Immature natural killer cell (primary cell): Measurements from ENCODE around the gene MAEL. TPM values are rescaled to one million over a fixed set of nuclear protein-coding genes. Genes with fewer than 3 reads are reported as not detected.

Experiments used
- DNase-seq, 3 donors: peaks; one replicate each; pipeline ENCODE4 v3.0.0; 2022; ENCODE audit warnings: mixed read lengths in 1 of 3
- H3K27ac Mint-ChIP-seq, 6 donors: one replicate each; pipeline ENCODE4 v1.8.0; 2020; ENCODE audit warnings: mixed read lengths in 6 of 6, mild to moderate bottlenecking in 5 of 6, inconsistent platforms in 4 of 6, moderate library complexity in 3 of 6
- H3K27me3 Mint-ChIP-seq, 3 donors: one replicate each; pipeline ENCODE4 v1.8.0; 2020 to 2021; ENCODE audit warnings: low read depth in 3 of 3, mild to moderate bottlenecking in 3 of 3, mixed read lengths in 3 of 3, moderate library complexity in 3 of 3, inconsistent platforms in 1 of 3
- H3K36me3 Mint-ChIP-seq, 3 donors: one replicate each; pipeline ENCODE4 v1.8.0; 2020; ENCODE audit warnings: mixed read lengths in 3 of 3, inconsistent platforms in 2 of 3, mild to moderate bottlenecking in 2 of 3
- H3K4me1 Mint-ChIP-seq, 2 donors: one replicate each; pipeline ENCODE4 v1.8.0; 2020; ENCODE audit warnings: inconsistent platforms in 2 of 2, mild to moderate bottlenecking in 2 of 2, mixed read lengths in 2 of 2, moderate library complexity in 1 of 2
- H3K4me3 Mint-ChIP-seq, 5 donors: one replicate each; pipeline ENCODE4 v1.8.0; 2020; ENCODE audit warnings: mild to moderate bottlenecking in 5 of 5, mixed read lengths in 5 of 5, inconsistent platforms in 3 of 5, moderate library complexity in 3 of 5
- H3K9me3 Mint-ChIP-seq, 6 donors: one replicate each; pipeline ENCODE4 v1.8.0; 2020; ENCODE audit warnings: mild to moderate bottlenecking in 6 of 6, mixed read lengths in 6 of 6, inconsistent platforms in 4 of 6, moderate library complexity in 3 of 6
- polyA plus RNA-seq, 3 donors: library from polyadenylated mRNA; unstranded; fragments of 300-500 nt; fragmentation: Illumina TruSeq; gene quantifications; one replicate each; pipeline ENCODE4 v1.2.3, GENCODE V29; 2021

MAEL gene
- polyA plus RNA-seq, 3 donors from 2014 or later: not detected

DNA sequence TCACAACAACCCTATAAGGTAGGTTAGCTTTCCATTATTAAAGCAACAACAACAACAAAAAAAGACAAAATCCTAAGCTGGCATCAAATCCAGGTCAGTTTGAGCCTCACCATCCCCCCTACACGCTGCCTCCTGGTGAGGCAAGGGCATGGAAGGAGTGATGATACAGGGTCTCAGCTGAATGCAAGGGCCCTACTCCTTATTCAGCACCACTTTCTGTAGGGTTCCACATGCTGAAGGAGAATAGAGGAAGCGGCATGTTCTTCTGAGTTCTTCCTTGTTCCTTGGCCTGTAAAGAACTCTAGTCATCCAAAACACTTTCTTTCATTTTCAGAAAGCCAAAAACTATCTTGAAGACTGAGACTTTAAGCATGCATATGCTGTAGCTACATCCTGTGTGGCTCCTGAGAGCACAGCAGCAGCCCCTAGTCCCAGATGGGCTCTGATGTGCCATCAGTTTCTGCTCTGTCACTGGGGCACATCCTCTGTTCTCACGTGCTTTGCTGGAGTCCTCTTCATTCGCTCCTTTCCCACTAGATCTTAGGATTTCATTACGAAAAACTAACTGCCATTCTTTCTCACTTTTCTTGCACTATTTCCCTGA lies 19.9 kb upstream of the MAEL start:
- no peaks in the 10 kb centered on the region for H3K36me3 Mint-ChIP-seq
- peaks cover 3 to 4% of the 10 kb centered on the region in 2 donors for H3K4me1 Mint-ChIP-seq
- no peak for DNase-seq
- H3K27me3 Mint-ChIP-seq: peaks cover 0 to 28% (median 5%) of the 10 kb centered on the region in 3 donors
- no peak overlapping the region for H3K27ac Mint-ChIP-seq
- H3K4me3 Mint-ChIP-seq: no peak overlapping the region
- no peaks in the 10 kb centered on the region for H3K9me3 Mint-ChIP-seq

DNA sequence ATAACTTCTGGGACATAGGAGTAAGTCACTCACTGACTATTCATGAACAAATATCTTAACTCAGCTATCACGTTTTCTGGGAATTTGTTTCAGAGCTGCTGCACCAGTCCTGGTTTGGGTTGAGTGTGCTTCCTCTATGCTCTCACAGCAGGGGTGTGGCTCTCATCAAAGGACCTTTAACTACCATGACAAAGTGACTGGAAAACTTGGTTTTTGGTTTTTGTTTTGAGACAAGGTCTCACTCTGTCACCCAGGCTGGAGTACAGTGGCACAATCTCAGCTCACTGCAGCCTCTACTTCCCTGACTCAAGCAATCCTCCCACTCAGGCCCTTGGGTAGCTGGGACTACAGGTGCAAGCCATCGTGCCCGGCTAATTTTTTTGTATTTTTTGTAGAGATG lies 17.8 kb upstream of the MAEL start:
- Mint-ChIP-seq H3K27ac (no peak overlapping the region), H3K27me3 (peaks cover 5 to 34% (median 10%) of the 10 kb centered on the region in 3 donors), H3K4me1 (peaks cover 14 to 21% of the 10 kb centered on the region in 2 donors), H3K36me3 (no peaks in the 10 kb centered on the region), H3K9me3 (no peaks in the 10 kb centered on the region), H3K4me3 (no peak overlapping the region)
- no peak for DNase-seq

DNA sequence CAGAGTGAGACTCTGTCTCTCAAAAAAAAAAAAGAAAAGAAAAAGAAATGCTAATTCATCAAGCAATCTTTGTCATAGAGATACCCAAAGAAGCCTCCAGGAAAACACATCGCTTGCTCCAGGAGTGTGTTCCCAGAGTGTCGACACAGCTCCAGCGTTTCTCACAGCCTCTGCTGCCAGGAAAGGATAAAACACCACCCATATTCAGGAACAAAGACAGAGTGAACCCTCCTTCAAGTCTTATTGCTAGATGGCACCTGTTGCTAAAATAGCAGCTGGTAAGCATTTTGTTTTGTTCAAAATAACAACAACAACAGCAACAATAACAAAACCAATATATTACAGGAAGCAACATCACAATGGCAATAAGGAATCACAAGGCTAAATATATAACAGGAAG lies 16.9 kb upstream of the MAEL start:
- Mint-ChIP-seq H3K36me3 (no peaks in the 10 kb centered on the region), H3K4me3 (no peak overlapping the region), H3K27me3 (peaks cover 5 to 34% (median 7%) of the 10 kb centered on the region in 3 donors), H3K27ac (no peak overlapping the region), H3K9me3 (no peaks in the 10 kb centered on the region), H3K4me1 (peaks cover 17 to 30% of the 10 kb centered on the region in 2 donors)
- no peak for DNase-seq

DNA sequence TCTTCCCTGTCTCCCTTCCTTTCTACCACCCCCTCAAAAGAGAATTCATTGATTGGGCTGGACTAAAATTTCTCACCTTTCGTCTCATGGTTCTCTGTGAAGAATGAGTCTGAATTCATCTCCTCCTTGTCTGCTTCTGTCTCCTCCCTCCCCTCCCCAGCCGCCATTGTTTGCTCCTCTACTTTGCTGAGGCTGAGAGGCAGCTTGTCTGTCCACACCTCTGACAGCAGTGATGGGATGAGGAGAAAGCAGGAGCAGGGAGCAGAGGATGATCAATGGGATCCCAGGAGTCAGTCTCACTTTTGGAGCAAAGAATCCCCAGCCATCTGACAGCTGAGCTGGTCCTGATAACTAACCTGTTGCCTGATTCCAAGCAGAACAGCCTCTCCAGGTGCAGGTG lies 16.3 kb upstream of the MAEL start:
- H3K4me1 Mint-ChIP-seq: peaks cover 17 to 31% of the 10 kb centered on the region in 2 donors
- peaks cover 5 to 35% (median 6%) of the 10 kb centered on the region in 3 donors for H3K27me3 Mint-ChIP-seq
- H3K36me3 Mint-ChIP-seq: no peaks in the 10 kb centered on the region
- H3K9me3 Mint-ChIP-seq: no peaks in the 10 kb centered on the region
- no peak overlapping the region for H3K4me3 Mint-ChIP-seq
- no peak for DNase-seq
- no peak overlapping the region for H3K27ac Mint-ChIP-seq

DNA sequence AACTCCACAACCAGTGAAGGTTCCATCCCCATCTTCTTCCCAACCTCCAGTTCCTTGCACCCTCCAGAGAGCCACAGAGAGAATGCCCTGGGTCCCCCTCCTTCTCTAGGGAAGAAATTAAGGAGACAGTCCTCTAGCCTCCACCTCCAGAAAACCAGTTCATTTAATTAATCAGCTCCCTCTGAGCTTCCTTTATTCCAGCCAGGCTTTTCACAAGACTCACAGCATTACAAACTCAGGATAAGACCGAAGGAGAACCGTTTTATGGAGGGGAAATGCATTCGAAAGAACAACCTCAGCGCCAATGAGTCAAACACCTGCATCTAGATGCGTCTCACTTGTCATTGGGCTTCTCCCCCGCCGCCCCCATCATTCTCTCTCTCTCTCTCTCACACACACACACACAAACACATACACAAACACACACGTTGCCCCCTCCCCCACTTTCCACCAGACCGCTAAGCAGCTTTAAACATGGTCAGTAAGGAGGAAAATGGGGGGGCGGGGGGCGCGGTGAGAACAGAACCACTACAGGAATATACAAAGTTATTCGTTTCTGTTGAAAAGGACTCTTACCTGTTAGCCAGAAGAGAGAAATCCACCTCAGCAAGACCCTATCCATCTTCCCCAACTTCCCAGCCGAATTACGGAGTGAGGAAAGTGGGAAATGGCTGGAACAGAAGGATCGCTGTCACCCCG lies 14.3 kb upstream of the MAEL start:
- Mint-ChIP-seq H3K4me3 (peak overlapping the region; percentile 84 to 93 (median 86)), H3K27ac (peak overlapping the region in 5 of 6 donors; percentile 32 to 89 (median 67)), H3K36me3 (no peaks in the 10 kb centered on the region), H3K9me3 (no peaks in the 10 kb centered on the region), H3K4me1 (peaks cover 17 to 31% of the 10 kb centered on the region in 2 donors), H3K27me3 (peaks cover 5 to 30% (median 5%) of the 10 kb centered on the region in 3 donors)
- peak in 1 of 3 donors; percentile 14 for DNase-seq

DNA sequence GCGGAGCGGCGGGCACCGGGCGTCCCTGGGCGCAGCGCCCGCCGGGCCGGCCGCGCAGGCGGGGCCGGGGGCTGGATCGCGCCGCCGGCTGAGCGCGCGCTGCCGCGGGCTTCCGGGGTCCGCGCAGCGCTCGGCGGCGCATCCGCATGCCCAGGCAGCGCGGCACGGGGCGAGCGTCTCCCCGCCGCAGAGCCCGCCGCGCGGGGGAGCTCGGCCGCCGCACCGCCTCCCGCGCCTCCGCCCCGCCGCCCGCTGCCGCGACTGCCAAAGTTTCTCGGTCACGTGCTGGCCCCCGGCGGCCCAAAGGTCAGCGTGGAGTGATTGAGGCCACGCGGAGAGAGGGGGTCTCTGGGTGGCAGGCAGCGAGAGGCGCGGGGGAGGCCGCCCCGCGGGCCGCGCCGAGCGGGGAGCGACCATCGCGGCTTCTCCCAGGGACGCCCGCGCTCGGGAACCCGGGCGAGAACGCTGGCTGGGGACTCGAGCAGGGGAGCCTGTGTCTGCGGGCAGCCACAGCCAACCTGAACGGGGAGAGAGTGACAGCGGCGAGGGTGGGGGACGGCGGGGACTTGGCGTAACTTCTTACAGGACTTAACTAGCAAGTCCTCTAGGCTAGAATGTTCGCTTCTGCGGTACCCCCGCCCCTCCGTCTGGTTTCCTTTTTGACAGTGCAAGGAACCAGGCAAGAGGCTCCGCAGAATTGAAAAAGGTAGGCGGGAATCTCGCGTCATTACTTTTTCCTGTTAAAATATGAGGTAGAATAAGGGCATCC lies 13.5 kb upstream of the MAEL start, which contains the start of gene ILDR2:
Gene ILDR2, minus strand, starts transcription at position 180 of the 769 bp plus-strand sequence. CDS start 272 bp downstream, outside the sequence.
- no peaks in the 10 kb centered on the region for H3K36me3 Mint-ChIP-seq
- no peaks in the 10 kb centered on the region for H3K9me3 Mint-ChIP-seq
- H3K27me3 Mint-ChIP-seq: peaks cover 5 to 25% (median 5%) of the 10 kb centered on the region in 3 donors
- H3K4me3 Mint-ChIP-seq: peak within 1 kb of the TSS; percentile 84 to 93 (median 86)
- peak within 1 kb of the TSS; percentile 24 to 89 (median 64) for H3K27ac Mint-ChIP-seq
- peak; percentile 60 to 63 (median 62) for DNase-seq
- H3K4me1 Mint-ChIP-seq: peaks cover 17 to 31% of the 10 kb centered on the region in 2 donors

DNA sequence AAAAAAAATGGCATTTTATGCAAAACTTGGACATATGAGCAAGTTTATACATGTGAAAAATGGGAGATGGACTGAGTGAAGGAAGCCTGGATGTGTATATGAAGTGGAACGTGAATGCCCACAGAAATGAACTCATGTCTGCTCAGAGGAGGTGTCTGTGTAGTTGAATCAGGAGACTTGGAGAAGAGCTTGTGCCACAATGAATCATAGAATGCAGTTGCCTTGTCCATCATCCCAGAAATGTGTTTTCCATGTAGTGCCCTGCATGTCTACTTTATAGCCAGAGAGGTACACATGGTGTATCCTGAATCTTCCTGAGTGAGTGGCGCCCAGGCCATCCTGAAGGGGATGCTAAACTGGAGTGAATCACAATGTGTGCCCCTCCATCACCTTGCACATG lies 11.1 kb upstream of the MAEL start:
- DNase-seq: no peak
- Mint-ChIP-seq H3K36me3 (no peaks in the 10 kb centered on the region), H3K27me3 (peaks cover 5 to 16% (median 5%) of the 10 kb centered on the region in 3 donors), H3K27ac (no peak overlapping the region), H3K9me3 (no peaks in the 10 kb centered on the region), H3K4me3 (no peak overlapping the region), H3K4me1 (peaks cover 17 to 31% of the 10 kb centered on the region in 2 donors)

DNA sequence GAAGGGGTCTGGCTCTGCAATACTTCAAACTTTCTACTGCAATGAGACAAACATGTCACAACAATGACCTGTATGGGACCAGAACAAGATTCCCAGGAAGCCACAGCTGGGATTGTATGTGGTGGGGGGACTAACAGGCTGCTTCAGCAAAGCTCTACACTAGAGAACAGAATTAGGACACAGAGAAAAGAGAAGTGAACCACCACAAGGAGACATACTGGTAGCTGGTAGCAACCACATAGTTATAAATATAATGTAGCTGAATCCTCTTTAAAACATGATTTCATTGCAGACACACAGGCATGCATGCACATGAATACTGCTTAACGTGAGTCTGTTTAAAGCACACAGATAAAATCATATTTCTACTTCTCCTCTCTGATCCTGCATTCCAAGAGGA lies 10.3 kb upstream of the MAEL start:
- no peaks in the 10 kb centered on the region for H3K36me3 Mint-ChIP-seq
- peaks cover 5 to 11% (median 5%) of the 10 kb centered on the region in 3 donors for H3K27me3 Mint-ChIP-seq
- H3K27ac Mint-ChIP-seq: no peak overlapping the region
- DNase-seq: no peak
- H3K4me3 Mint-ChIP-seq: no peak overlapping the region
- H3K4me1 Mint-ChIP-seq: peaks cover 17 to 31% of the 10 kb centered on the region in 2 donors
- H3K9me3 Mint-ChIP-seq: no peaks in the 10 kb centered on the region

DNA sequence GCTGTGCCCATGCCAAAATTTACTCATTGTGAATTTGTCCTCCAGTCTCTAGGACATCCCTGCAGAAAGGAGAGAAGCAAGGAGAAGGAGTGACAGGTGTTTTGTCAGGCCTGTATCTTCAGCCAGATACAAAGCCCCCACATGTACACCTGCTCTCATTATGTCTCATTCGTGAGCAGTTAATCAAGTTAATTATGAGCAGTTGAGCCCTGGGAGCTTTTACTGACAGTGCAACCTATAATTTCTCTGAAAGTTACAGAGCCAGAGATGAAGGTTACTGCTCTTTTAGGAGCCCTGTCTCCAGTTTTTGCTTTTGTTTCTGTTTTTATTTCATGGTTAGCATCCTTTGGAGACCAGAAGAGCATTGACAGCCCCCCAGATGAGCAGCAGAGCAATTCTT lies 8.7 kb upstream of the MAEL start:
- peaks cover 8 to 17% of the 10 kb centered on the region in 2 donors for H3K4me1 Mint-ChIP-seq
- H3K27ac Mint-ChIP-seq: no peak overlapping the region
- no peak for DNase-seq
- H3K36me3 Mint-ChIP-seq: no peaks in the 10 kb centered on the region
- peaks cover 0 to 3% (median 2%) of the 10 kb centered on the region in 3 donors for H3K27me3 Mint-ChIP-seq
- no peaks in the 10 kb centered on the region for H3K9me3 Mint-ChIP-seq
- H3K4me3 Mint-ChIP-seq: no peak overlapping the region

DNA sequence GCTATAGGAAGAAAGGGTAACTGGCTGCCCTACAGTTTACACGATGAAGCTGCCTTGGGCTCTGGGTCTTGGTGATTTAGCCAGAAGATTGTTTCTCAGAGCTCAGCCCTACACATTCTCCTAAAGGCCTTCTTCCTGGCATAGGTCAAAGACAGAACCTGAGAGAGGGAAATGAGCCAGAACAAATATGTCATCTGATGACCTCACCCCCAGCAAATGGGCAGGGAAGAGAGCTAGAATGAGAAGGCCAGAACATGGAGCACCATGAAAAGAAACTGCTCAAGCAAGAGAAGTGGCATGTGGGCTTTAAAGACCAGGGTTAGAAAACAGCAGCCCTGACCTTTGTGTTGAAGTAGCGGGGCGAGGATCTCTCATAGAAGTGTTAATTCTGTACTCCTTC lies 8.3 kb upstream of the MAEL start:
- peaks cover 0 to 6% (median 2%) of the 10 kb centered on the region in 3 donors for H3K27me3 Mint-ChIP-seq
- H3K4me3 Mint-ChIP-seq: no peak overlapping the region
- DNase-seq: no peak
- H3K36me3 Mint-ChIP-seq: no peaks in the 10 kb centered on the region
- peaks cover 7 to 15% of the 10 kb centered on the region in 2 donors for H3K4me1 Mint-ChIP-seq
- no peaks in the 10 kb centered on the region for H3K9me3 Mint-ChIP-seq
- no peak overlapping the region for H3K27ac Mint-ChIP-seq

DNA sequence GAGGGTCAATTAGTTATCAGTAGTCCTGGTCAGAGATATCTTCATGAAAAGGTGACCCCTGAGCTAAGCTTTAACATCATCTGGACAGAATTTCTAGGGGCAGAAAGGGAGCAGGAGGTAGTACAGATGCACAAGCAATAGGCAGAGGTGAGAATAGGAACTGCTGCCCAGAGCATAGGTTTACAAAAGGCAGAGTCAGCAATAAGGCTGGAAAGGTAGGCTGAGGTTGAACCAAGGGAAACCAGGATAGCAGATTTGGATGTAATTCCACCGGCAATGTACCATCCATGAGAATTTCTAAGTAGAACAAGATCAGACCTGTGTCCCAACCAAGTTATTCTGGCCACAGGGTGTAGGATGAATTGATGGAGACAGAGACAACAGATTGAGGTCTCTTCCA lies 7.5 kb upstream of the MAEL start:
- no peaks in the 10 kb centered on the region for H3K9me3 Mint-ChIP-seq
- no peak overlapping the region for H3K27ac Mint-ChIP-seq
- no peak for DNase-seq
- H3K4me3 Mint-ChIP-seq: no peak overlapping the region
- H3K4me1 Mint-ChIP-seq: peaks cover under 1 to 7% of the 10 kb centered on the region in 2 donors
- no peaks in the 10 kb centered on the region for H3K36me3 Mint-ChIP-seq
- peaks cover 0 to 7% (median 0%) of the 10 kb centered on the region in 3 donors for H3K27me3 Mint-ChIP-seq

DNA sequence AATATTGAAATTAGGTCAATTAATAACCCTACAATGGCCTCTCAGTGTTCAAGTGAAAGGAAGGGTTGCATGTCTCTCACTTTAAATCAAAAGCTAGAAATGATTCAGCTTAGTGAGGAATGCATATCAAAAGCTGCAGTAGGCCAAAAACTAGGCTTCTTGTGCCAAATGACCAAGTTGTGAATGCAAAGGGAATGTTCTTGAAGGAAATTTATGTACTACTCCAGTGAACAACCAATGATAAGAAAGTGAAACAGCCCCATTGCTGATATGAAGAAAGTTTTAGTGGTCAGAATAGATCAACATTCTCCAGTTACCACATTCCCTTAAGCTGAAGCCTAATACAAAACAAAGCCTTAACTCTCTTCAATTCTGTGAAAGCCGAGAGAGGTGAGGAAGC lies 10.0 kb downstream of the MAEL start:
- Mint-ChIP-seq H3K4me3 (no peak overlapping the region), H3K36me3 (no peaks in the 10 kb centered on the region), H3K9me3 (peaks cover 0 to 4% (median 0%) of the 10 kb centered on the region in 6 donors), H3K27ac (no peak overlapping the region), H3K27me3 (peaks cover 0 to 10% (median 3%) of the 10 kb centered on the region in 3 donors), H3K4me1 (no peaks in the 10 kb centered on the region)
- DNase-seq: no peak

DNA sequence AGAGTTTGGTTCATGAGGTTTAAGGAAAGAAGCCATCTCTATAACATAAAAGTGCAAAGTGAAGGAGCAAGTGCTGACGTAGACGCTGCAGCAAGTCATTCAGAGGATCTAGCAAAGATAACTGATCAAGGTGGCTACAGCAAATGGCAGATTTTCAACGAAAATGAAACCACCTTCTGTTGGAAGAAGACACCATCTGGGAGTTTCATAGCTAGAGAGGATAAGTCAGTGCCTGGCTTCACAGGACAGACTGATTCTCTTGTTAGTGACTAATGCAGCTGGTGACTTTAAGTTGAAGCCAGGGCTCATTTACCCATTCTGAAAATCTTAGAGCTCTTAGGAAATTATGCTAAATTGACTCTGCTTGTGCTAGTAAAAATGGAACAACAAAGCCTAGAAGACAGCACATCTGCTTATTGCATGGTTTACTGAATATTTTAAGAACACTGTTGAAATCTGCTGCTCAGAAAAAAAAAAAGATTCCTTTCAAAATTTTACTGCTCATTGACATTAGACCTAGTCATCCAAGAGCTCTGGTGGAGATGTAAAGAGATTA lies 10.5 kb downstream of the MAEL start:
- Mint-ChIP-seq H3K27me3 (peaks cover 0 to 10% (median 3%) of the 10 kb centered on the region in 3 donors), H3K9me3 (peaks cover 0 to 4% (median 0%) of the 10 kb centered on the region in 6 donors), H3K4me3 (no peak overlapping the region), H3K27ac (no peak overlapping the region), H3K36me3 (no peaks in the 10 kb centered on the region), H3K4me1 (no peaks in the 10 kb centered on the region)
- DNase-seq: no peak
